GM18909 (cell line): Measurements from ENCODE around the gene HIPK2.
"Not testable (repeated sequence)": the region's sequence is repeated elsewhere in the genome, so short reads cannot be mapped to it uniquely, and the experiment has no call there.

Experiments
- ATAC-seq: cut with Tn5 transposase; IDR thresholded peaks from one replicate; pipeline ENCODE4 v1.9.1; 2021; ENCODE audit warnings: mild to moderate bottlenecking; ENCODE audit not compliant: unreplicated experiment, poor library complexity

Gene HIPK2

GRCh38 chr7:139640681-139641080 is 137.1 kb downstream of the HIPK2 start:
- ATAC-seq: no peak

GRCh38 chr7:139639563-139639962 is 138.2 kb downstream of the HIPK2 start:
- ATAC-seq: no peak

- ATAC-seq: no peak
These were observed 142.1 kb downstream of the HIPK2 start for GRCh38 chr7:139635526-139636302.

GRCh38 chr7:139634087-139634486 is 143.7 kb downstream of the HIPK2 start:
- ATAC-seq: no peak

- ATAC-seq: no peak
These were observed 146.2 kb downstream of the HIPK2 start for GRCh38 chr7:139631520-139632031.

DNA sequence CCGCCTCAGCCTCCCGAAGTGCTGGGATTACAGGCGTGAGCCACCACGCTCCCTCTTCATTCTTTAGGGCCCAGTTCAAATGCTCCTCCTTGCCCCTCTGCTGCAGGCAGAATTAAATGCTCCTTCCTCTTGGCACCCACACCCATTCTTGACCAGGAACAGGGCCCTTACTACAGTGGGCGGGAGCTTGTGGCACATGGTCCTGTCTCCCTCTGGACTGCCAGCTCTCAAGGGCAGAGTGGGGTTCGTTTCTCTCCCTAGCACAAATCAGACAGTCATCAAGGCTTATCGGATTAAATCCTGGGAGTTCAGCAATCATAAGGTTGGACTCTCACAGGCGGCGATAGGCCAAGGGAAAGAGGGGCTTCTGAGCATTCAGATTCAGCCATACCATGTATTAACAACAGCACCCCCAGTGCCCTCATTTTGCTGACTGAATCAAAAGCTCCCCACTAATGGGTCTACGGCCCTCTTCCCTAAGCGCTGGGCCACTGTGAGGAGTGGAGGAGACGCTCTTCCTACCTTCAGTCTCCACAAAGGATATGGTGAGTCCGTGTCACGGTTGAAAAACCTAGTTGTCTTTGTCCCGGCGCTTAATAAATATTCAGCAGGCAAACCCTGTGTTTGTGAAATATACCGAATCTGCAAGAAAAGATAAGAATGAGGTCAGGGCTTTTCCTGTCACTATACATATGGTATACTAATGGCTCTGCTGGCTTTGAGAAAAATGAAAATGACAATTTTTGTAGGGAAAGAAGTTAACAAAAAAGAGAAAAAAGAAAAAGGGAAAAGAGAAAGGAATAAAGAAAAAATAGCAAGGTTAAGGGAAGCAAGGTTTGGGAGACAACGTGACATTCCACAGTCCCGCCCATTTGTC is 146.9 kb downstream of the HIPK2 start:
- ATAC-seq: no peak

DNA sequence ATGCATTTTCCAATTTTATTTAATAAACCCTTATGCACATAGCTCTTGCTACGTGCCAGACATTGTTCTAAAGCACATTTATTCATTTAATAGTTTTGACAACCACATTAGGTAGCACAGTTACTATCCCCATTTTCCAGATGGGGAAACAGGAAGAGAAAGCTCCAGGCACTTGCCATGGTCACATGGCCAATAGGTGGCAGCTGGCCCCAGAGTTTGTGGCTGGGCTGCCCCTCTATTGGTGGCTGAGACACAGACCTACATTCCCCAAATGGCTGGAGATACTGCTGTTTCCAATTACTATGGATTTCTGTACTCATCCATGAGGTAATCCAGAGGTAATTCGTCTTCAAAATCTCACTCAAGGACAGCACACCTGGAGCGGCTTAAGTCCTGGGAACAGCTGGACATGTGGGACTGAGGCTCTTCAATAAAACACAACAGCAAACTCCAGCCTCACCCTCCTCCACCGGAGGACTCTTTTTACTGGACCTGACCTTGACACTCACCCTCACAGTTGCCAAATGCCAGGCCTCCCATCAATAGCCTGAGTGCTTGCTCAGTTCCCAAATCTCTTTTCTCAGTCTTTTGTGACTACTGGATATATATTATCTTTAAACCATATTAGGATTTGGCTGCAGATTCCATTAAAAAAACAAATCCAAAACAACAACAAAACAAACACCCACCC is 148.3 kb downstream of the HIPK2 start:
- no peak for ATAC-seq

GRCh38 chr7:139627831-139628230 is 150.0 kb downstream of the HIPK2 start:
- no peak for ATAC-seq

GRCh38 chr7:139626817-139627216 is 151.0 kb downstream of the HIPK2 start:
- ATAC-seq: no peak

- no peak for ATAC-seq
These were observed 154.3 kb downstream of the HIPK2 start for GRCh38 chr7:139623518-139623917.

DNA sequence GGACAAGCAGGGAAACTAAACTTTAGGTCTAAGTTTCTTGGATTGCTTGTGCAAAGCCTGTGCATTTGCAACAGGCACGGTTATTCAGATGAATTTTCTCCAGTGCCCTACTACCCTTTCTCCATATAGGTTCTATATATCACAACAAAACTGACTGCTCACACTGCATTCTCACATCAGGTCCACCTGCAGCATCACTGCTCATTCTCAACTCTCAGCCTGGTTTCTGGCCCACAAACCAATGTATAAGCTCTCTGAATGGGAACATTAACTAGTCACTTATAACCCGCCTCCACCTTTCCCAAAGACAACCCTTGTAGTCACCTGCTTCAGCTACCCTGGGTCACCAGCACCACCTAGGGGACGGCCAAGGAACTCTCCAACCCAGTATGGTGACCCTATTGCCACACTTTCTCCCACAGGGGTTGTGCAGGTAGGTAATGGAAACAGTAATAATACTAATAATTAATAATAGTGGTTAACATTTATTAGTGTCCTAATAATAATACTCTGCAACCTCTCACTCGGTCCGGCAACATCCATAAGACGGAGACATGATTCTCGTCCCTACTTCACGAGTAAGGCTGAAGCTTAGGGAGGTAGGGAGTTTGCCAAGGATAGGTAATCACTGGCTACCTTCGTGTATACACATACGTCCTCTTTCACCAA is 157.0 kb downstream of the HIPK2 start:
- peak; percentile 80 for ATAC-seq

GRCh38 chr7:139619367-139619657 is 158.5 kb downstream of the HIPK2 start:
- no peak for ATAC-seq

GRCh38 chr7:139618482-139619366 is 159.1 kb downstream of the HIPK2 start:
- ATAC-seq: no peak

DNA sequence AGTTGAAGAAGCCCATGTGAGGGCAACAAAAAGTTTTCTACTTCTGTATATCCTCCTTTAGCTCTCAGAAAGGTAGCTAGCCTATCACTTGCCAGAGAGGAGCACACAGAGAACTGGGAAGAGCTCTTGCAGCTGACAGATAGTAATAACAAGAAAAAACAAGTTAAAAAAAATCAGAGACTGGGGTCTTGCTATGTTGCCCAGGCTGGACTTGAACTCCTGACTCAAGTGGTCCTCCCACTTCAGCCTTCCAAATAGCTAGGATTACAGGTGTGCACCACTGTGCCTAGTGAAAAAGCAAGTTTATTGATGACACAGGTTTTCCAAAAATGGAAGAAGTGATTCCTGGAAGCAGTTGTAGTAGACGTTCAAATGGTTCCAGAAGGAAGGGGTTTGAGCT is 160.7 kb downstream of the HIPK2 start:
- no peak for ATAC-seq

DNA sequence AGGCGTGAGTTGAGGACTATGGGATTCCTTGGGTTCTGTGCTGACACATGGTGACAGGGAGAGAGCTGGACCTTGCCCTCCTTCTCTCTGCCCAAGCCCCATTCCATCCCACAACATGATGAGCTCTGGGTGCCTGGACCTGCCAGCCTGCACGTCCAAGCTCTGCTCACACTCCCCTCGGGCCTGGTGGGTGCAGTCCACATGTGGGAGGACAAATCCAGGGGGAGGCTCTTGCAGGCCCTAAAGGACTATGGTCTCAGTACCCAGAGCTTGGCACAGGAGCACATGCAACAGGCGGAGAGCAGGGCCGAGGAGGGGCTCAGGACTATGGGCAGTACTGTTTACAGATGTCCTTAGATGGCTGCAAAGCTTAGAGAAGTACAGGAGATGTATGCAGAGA is 162.9 kb downstream of the HIPK2 start:
- ATAC-seq: no peak

DNA sequence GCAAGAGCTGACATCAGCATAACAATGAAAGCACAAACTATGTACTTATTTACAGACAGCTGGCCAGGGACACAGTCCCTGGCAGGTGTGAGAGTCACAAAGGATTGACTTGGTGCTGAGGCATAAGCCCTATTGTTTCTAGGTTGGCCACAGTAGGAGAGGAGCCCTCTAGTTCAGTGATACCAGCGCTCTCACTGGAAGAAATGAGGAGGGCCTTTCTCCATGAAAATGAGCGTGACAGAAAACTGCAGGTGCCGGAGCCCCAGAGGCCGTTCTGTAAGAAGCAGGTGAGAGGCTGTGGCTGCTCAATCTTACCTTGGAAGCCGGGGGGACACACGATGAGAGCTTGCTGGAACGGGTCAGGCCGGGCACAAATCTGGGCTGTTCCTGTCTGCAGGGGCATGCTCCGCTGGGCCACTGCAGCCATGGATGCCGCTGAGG is 163.8 kb downstream of the HIPK2 start:
- ATAC-seq: no peak

DNA sequence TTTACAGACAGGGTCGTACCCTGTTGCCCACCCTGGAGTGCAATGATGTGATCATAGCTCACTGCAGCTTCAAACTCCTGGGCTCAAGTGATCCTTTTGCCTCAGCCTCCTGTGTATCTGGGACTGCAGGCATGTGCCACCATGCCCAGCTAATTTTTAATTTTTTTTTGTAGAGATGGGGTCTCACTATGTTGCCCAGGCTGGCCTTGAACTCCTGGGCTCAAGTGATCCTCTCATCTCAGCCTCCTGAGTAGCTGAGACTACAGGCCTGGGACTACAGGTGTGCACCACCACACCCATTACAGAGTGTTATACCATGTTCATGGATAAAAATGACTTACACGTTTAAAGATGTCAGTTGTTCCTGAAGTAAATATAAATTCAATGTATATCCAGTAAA is 166.2 kb downstream of the HIPK2 start:
- ATAC-seq: not testable (repeated sequence)

DNA sequence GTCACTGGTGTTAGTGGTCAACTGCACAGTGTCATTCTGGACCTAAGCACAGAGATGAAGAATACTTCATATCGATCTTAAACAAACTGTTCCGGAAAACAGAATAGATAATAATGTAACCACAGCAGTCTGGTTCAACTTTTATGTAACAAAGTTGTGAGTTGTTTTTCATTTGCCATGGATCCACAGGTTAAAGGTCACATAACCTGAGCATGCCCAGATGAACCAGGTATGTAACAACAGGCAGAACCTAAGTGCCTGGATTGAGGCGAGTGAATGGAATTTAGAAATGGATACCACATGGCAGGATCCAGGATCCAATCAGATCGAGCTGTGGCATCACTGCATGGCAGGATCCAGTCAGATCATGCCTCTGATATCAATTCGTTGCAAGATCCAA is 167.2 kb downstream of the HIPK2 start:
- ATAC-seq: no peak

- no peak for ATAC-seq
These were observed 173.9 kb downstream of the HIPK2 start for GRCh38 chr7:139603896-139604295.
